SU-DHL-6 (cell line): Measurements from ENCODE around the gene NXPH3.

Experiments
- H2AFZ ChIP-seq: fragments of 200-600 bp; sonication (generic); 2 replicates; pipeline ENCODE4 v1.6.1; 2014; ENCODE audit warnings: low read depth, mild to moderate bottlenecking, moderate library complexity, mixed read lengths, antibody characterized with exemption, low read length; ENCODE audit not compliant: severe bottlenecking
- H3F3A ChIP-seq: fragments of 200-600 bp; shearing (Covaris generic); 2 replicates; pipeline ENCODE4 v1.6.0; 2016; ENCODE audit warnings: antibody characterized with exemption, mild to moderate bottlenecking; ENCODE audit not compliant: insufficient read depth
- H3K27ac ChIP-seq: fragments of 200-600 bp; sonication (generic); 2 replicates; pipeline ENCODE4 v1.5.1; 2016; ENCODE audit warnings: low read depth, mild to moderate bottlenecking, low read length, moderate library complexity, mixed read lengths
- H3K27me3 ChIP-seq: fragments of 200-600 bp; sonication (generic), shearing (Covaris generic); 2 replicates; pipeline ENCODE4 v1.6.0; 2014; ENCODE audit warnings: mild to moderate bottlenecking, low read length
- H3K36me3 ChIP-seq: fragments of 200-600 bp; sonication (generic); 2 replicates; pipeline ENCODE4 v1.6.1; 2014; ENCODE audit warnings: mild to moderate bottlenecking, low read length, mixed read lengths
- H3K4me2 ChIP-seq: fragments of 300-600, 200-600 bp; shearing (Covaris generic), sonication (generic); 2 replicates; pipeline ENCODE4 v1.6.0; 2014; ENCODE audit warnings: low read length, low read depth, mild to moderate bottlenecking; ENCODE audit not compliant: poor library complexity, severe bottlenecking
- H3K4me3 ChIP-seq: fragments of 200-600 bp; sonication (generic); 2 replicates; pipeline ENCODE4 v1.5.1; 2014; ENCODE audit warnings: antibody characterized with exemption, low read length, mild to moderate bottlenecking, mixed read lengths; ENCODE audit not compliant: insufficient read depth, poor library complexity, severe bottlenecking
- H3K79me2 ChIP-seq: fragments of 200-600 bp; sonication (generic); 2 replicates; pipeline ENCODE4 v1.6.1; 2014; ENCODE audit warnings: mild to moderate bottlenecking, low read length, moderate library complexity; ENCODE audit not compliant: insufficient read depth
- H3K9ac ChIP-seq: fragments of 200-600 bp; sonication (generic); 2 replicates; pipeline ENCODE4 v1.7.0; 2014; ENCODE audit warnings: mild to moderate bottlenecking, low read length
- H3K9me2 ChIP-seq: fragments of 200-600 bp; sonication (generic); replicated peaks from 2 replicates; pipeline ENCODE4 v1.6.1; 2014; ENCODE audit warnings: low read length; ENCODE audit not compliant: insufficient read depth
- H3K9me3 ChIP-seq: fragments of 200-600 bp; sonication (generic); 2 replicates; pipeline ENCODE4 v1.6.1; 2014; ENCODE audit warnings: low read length, mixed read lengths; ENCODE audit not compliant: insufficient read depth
- H4K20me1 ChIP-seq: fragments of 200-600 bp; sonication (generic); 2 replicates; pipeline ENCODE4 v1.6.1; 2014; ENCODE audit warnings: low read depth, mild to moderate bottlenecking, antibody characterized with exemption, low read length, moderate library complexity, mixed read lengths
- EZH2phosphoT487 ChIP-seq: fragments of 200-600 bp; sonication (generic), shearing (Covaris generic); conservative IDR thresholded peaks from 2 replicates; pipeline ENCODE4 v1.6.1; 2018; ENCODE audit warnings: mild to moderate bottlenecking, antibody characterized with exemption, low read length, moderate library complexity, mixed read lengths
- TF ChIP-seq, protein P1 (sequence below): fragments of 200-600 bp; sonication (generic); IDR thresholded peaks from one replicate; pipeline ENCODE4 v1.5.1; 2017; ENCODE audit warnings: antibody characterized with exemption, mild to moderate bottlenecking, low read length, moderate library complexity; ENCODE audit not compliant: insufficient read depth, poor library complexity, severe bottlenecking

The NXPH3 gene

DNA sequence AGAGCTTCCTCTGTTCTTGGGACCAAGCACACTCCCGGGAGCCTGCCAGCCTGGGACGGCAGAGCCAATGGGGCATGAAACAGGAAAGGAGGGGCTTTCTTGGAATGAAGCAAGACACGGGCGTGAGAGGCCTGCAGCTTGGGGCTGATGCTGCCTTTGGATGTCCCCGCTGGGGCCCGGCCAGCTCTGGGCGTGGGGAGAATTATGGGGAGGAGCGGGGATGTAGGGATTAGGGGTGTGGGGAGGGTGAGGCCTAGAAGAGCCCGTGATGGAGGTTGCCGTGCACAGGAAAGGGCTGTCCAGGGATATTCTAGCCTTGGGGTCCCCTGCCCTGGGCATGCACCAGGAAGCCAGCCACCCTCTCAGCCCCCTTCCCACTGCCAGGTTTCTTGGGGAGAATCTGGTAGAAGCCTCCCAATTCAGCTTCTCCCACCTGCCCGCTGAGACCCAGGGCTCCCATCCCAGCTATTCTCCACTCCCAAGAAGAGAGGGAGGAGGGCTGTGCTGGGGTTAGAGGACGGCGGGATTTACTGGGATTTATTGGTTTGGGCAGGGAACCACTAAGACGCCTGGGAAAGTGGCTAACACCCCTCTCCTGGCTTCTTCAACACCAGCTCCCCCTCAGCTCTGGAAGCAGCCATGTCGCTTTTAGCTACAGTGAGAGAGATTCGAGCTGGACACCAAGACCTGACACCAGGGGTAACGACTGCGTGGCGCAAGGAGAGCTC, 20.0 kb upstream of the NXPH3 start:
- H3K9me2 ChIP-seq: no peaks in the 10 kb centered on the region
- no peak overlapping the region for H3K27ac ChIP-seq
- no peaks in the 10 kb centered on the region for H3K79me2 ChIP-seq
- no peak overlapping the region for H3K4me3 ChIP-seq
- H2AFZ ChIP-seq: peak overlapping the region; percentile 84
- no peak overlapping the region for H3K4me2 ChIP-seq
- H3K9me3 ChIP-seq: no peaks in the 10 kb centered on the region
- no peaks in the 10 kb centered on the region for H4K20me1 ChIP-seq
- no peaks in the 10 kb centered on the region for H3K27me3 ChIP-seq
- H3K9ac ChIP-seq: no peak overlapping the region
- H3K36me3 ChIP-seq: no peaks in the 10 kb centered on the region
- H3F3A ChIP-seq: no peaks in the 10 kb centered on the region
- TF ChIP-seq, protein P1, sequence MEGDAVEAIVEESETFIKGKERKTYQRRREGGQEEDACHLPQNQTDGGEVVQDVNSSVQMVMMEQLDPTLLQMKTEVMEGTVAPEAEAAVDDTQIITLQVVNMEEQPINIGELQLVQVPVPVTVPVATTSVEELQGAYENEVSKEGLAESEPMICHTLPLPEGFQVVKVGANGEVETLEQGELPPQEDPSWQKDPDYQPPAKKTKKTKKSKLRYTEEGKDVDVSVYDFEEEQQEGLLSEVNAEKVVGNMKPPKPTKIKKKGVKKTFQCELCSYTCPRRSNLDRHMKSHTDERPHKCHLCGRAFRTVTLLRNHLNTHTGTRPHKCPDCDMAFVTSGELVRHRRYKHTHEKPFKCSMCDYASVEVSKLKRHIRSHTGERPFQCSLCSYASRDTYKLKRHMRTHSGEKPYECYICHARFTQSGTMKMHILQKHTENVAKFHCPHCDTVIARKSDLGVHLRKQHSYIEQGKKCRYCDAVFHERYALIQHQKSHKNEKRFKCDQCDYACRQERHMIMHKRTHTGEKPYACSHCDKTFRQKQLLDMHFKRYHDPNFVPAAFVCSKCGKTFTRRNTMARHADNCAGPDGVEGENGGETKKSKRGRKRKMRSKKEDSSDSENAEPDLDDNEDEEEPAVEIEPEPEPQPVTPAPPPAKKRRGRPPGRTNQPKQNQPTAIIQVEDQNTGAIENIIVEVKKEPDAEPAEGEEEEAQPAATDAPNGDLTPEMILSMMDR: no peak
- no peak for TF ChIP-seq EZH2phosphoT487

DNA sequence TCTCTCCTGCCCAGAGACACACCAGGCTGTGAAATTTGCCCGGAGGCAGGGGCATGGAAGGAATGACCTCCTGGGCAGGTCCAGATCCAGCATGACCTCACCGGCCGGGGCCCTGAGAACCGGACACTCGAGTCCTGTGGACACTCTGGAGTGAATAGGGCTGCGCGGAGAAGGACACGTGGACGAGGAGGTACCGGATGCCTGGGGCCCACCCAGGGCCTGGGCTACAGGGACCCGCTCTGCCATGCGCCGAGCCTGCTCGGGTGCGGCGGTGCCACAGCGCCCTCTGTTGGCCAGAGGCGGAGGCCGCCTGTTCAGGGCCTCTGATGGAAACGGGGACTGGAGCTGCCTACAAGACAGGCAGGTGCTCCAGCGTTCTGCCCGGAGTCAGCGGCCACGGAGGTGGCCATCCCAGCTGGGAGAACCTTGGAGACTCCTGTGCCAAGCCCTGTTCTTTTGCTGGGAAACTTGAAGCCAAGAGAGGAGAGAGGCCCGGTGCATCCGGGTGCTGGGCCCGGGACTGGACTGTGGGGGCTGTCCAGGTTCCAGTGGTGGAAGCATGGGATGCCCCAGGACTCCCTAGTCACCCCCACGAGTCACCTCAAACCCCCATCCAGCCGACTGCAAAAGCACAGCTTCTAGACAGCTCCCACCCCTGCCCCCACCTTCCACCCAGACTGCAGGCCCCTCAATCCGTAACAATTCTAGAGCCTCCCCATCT, 19.3 kb upstream of the NXPH3 start:
- Histone ChIP-seq H3K9me2 (no peaks in the 10 kb centered on the region), H3K79me2 (no peaks in the 10 kb centered on the region), H3K27ac (no peak overlapping the region), H4K20me1 (no peaks in the 10 kb centered on the region), H3K9ac (no peak overlapping the region), H3K36me3 (no peaks in the 10 kb centered on the region), H3K4me3 (no peak overlapping the region), H3F3A (no peaks in the 10 kb centered on the region), H3K9me3 (no peaks in the 10 kb centered on the region), H3K27me3 (no peaks in the 10 kb centered on the region), H2AFZ (peak overlapping the region; percentile 84), H3K4me2 (no peak overlapping the region)
- TF ChIP-seq, protein P1: peak; percentile 96
- no peak for TF ChIP-seq EZH2phosphoT487

DNA sequence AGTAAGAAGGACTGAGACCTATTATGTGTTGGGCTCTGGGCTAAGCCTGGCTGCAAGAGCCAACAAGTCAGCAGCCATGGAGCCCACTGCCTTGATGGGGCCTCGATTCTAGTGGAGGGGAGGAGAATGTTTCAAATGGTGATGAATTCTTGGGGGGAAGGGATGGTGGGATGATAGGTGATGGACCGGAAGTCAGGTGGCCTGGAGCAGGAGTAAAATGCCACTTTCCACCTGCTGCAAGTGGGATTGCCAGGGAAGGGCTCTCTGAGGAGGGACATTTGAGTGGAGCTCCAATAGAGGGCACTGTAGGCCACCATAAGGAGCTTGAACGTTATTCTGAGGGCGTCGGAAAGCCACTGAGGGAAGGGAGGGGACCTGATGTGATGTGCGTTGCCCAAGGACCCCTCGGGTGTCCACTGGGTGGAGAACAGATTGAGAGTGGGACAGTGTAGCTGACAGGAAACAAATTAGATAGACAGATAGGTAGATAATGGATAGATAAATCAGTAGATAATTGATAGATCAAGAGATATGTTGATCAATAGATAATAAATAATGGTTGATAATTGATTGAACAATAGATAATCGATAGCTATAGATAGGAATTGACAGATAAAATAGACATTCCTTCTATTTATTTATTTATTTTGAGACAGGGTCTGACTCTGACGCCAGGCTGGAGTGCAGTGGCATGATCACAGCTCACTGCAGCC, 18.2 kb upstream of the NXPH3 start:
- no peaks in the 10 kb centered on the region for H3K9me3 ChIP-seq
- no peak overlapping the region for H2AFZ ChIP-seq
- H3K36me3 ChIP-seq: no peaks in the 10 kb centered on the region
- H3K4me3 ChIP-seq: no peak overlapping the region
- TF ChIP-seq EZH2phosphoT487: no peak
- TF ChIP-seq, protein P1: peak; percentile 69
- H3F3A ChIP-seq: no peaks in the 10 kb centered on the region
- no peaks in the 10 kb centered on the region for H3K27me3 ChIP-seq
- no peaks in the 10 kb centered on the region for H4K20me1 ChIP-seq
- no peak overlapping the region for H3K27ac ChIP-seq
- H3K9ac ChIP-seq: no peak overlapping the region
- no peaks in the 10 kb centered on the region for H3K9me2 ChIP-seq
- H3K79me2 ChIP-seq: no peaks in the 10 kb centered on the region
- H3K4me2 ChIP-seq: no peak overlapping the region
